OCI-M2 (cell line): ENCODE results near the gene PYGB.

Experiments used
- DNase-seq: peaks from one replicate; lab custom pipeline; 2025; ENCODE audit not compliant: unreplicated experiment; lab: John Stamatoyannopoulos, UW

Gene PYGB

GRCh38 chr20:25269057-25269832 is 21.4 kb downstream of the PYGB start:
- no peak for DNase-seq

- no peak for DNase-seq
These were observed 21.9 kb downstream of the PYGB start for GRCh38 chr20:25269833-25270170.

- DNase-seq = no peak
These were observed 23.0 kb downstream of the PYGB start for GRCh38 chr20:25270829-25271251.

GRCh38 chr20:25271486-25272222 is 23.8 kb downstream of the PYGB start:
- DNase-seq = no peak

- DNase-seq = no peak
These were observed 24.5 kb downstream of the PYGB start for GRCh38 chr20:25272223-25273000.

DNA sequence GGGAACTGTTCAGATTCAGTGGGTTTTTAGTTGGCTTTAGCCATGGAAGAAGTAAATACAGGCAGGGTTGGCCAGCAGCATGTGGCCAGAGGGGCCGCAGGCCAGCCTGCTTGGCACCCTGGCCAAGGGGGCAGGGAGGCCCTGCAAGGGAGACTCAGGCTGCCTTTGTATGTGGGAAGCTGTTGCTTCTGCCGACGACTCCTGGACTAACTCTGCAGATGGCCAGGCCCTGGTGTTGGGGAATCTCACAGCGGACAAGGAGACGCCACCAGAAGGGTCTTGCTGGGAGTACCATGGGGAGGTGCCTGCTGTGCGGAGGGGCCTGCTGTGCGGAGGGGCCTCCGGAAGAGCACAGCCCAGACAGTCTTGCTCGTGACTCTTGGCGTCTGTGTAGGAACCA is 25.2 kb downstream of the PYGB start:
- no peak for DNase-seq

DNA sequence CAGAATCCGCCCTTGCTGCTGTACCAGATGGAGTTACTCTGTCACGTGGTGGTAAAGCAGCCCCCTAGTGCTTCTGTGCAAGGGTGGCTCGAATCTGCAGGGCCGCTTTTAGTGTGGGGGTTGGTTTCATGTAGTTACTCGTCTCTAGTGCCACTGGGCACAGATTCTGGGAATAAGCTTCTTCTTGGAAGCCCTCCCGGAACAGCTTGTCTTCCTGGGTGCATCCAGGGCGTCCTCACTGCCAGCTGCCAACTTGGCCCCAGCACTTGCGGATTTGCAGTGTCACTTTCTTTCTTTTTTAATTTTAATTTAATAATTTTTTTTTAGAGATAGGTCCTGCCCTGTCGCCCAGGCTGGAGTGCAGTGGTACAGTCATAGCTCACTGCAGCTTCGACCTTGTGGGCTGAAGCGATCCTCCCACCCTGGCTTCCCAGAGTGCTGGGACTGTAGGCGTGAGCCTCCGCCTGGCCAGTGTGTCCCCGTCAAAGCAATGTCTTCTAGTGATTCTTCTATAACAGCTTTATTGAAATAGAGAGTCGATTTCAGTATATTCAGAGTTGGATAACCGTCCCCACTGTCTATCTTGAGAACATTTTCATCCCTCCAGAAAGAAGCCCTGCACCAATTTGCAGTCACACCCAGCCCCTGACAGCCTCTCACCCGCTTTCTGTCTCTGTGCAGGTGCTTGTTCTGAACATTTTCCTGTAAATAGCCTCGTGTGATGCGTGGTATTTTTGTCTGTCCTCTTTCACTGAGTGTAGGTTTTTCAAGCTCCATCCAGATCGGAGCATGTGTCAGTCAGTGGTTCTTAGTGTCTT is 25.9 kb downstream of the PYGB start:
- no peak for DNase-seq

GRCh38 chr20:25274481-25274880 is 26.6 kb downstream of the PYGB start:
- no peak for DNase-seq

DNA sequence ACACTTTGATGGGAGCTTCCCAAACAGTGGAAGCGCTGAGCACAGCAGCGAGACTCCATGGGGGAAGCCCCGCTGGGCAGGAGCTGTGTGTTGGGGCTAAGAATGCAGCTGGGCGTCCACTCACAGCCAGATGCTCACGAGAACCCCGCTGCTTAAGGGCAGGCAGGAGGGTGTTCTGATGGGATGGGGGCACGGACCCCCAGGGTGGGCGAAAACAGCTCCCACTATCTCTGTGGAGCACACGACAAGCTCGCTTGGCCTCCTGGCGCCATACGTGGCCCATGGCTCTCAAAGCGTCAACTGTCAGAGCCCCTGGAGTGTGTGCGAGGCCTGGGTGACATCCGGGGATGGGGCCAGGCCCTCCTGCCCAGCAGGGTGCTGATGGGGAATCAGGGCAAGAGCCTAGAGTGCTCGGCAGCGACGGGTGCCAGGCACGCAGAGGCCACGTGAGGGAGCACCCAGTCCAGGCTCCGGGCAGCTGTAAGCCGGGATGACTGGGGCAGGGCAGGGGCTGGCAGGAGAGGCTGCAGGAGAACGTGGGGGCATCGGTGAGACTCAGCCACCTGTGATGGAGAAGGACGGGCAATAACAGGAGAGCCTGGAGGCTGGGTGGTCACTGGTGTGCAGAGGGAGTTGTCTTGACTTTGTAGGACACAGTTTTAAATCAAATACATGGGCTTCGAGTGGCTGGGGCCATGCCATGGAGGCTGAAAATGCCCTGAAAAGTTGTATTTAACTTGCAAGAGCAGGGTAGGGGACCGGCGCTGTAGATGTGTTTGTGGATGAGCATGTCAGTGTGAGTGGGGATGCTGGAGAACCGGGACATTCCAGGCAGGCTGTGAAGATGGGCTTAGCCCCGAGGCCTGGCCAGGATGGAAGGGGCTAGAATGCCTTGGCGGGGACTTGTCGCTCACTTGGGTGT is 27.3 kb downstream of the PYGB start:
- no peak for DNase-seq

DNA sequence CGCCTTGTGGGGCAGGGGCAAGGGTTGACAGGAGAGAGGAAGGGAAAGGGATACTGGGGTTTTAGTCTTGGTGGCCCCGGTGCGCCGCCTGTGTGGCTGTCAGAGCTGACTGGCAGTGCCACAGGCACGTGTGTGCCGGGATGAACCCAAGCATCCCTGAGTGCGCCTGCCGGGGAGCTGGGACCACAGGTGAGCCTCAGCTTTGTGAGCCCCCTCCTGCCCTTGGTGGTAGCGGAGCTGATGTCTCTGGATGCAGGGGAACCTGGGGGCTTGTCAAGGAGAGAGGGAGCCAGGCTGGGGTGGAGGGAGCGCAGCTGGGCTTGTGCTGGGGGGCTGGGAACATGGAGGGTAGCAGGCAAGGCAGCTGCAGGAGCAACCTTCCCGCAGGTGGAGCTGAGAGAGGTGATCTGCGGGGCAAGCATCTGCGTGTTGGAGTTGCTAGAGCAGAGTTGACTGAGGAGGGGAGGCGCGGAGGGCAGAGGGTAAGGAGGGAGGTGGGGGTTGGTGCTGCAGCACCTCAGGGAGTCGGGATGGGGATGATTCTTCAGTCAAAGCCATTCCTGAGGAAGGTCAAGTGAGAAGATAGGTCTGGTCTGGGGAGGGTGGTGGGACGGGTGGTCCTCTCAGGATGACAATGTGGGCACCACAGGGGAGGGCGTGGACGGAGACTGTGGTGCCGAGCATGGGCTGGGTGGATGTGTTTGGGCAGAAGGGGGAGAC is 28.1 kb downstream of the PYGB start:
- no peak for DNase-seq

DNA sequence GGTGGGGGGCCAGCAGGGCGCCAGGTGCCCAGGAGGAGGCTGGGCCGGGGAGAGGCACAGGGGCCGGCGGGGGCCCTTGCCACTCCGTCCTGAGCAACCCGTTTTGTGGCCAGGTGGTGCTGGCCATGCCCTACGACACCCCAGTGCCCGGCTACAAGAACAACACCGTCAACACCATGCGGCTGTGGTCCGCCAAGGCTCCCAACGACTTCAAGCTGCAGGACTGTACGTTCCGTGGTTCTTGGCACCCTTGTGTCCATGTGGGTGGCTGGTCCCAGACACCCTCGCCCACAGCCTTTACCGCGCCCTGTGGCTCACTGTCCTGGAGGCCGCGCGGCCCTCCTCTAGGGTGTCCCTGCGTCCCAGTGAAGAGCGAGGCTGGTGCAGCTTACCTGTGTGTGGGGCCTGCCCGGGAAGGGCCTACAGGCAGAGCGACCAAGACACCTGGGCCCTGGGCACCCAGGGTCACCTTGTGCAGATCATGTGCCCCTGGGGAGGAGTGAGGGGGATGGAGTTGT is 28.7 kb downstream of the PYGB start:
- DNase-seq = no peak

DNA sequence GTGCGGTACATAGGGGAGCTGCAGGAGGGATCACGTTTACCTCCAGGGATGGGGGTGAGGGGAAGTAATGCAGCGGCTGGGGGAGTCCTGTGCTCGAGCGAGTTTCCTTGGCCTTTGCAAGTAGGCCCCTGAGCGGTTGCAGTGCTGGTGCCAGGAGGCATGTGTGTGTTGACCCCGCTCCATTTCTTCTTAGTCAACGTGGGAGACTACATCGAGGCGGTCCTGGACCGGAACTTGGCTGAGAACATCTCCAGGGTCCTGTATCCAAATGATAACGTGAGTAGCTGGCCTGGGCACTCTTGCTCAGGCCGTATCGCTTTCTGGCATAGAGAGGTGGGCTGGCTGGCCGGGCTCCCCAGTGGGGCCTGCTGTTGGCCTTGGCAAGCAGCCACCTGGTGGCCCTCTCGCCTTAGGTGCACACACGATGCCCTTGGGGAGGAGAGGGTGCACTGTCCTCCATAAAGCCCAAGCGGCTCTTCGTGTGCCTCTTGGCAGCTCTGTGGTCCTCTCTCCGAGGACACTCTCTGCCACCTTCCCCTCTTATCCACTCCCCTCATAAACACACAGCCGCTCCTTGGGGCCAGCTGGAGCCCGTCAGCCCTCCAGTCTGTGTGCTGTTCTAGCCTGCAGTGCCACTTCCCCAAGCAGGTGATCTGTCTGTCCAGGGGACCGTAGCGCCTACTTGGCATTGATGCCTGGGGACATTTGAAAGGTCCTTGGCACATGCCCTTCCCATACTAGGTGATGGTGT is 29.3 kb downstream of the PYGB start:
- no peak for DNase-seq

DNA sequence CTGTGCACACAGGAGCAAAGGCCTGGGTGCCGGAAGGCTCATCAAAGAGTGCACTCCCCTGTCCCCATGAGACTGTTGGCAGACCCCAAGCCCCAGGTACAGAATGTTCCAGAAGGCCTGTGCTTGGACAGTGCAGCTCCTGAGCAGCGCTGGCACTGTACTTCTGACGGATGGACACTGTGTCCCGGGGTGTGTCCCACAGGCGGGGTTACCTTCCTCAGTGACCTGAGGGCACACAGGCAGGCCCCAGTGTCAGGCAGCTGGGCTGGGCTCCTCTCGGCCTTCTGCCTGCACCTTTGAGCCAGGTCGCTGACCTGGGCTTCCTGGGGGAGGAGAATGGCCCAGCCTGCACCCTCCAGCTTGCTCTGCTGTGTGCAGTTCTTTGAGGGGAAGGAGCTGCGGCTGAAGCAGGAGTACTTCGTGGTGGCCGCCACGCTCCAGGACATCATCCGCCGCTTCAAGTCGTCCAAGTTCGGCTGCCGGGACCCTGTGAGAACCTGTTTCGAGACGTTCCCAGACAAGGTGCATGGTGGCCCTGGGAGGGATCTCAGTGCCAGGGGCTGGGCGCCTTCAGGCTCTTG is 30.1 kb downstream of the PYGB start:
- DNase-seq = no peak

DNA sequence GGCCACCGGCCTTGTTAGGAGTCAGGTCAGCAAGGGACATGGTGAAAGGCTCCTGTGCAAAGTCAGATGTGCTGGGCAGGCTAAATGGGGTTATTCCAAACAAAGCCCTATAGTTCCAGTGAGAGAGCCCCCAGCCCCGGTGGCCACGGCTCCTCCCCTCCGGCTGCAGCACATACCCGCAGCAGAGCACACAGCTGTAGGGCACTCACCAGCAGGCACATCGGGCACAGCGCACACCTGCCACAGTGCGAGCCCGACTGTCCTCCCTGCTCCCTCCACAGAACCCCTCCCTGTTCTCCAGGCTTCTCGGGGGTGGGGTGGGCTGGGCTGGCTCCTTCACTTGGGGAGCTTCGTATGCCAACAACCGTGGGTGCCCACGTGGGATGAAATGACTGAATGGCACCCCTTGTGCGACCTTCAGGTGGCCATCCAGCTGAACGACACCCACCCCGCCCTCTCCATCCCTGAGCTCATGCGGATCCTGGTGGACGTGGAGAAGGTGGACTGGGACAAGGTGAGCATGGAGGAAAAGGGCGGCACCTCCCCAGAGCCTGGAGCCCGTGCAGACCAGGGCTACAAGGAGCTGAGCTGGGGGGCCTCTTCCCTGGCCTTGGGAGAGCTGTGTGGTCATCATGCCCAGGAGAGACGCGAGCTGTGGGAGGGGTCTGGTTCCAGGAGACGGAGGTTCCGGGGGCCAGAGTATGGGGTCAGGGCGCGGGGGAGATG is 30.9 kb downstream of the PYGB start:
- no peak for DNase-seq

GRCh38 chr20:25279403-25279802 is 31.5 kb downstream of the PYGB start:
- DNase-seq = no peak

GRCh38 chr20:25280051-25280573 is 32.2 kb downstream of the PYGB start:
- DNase-seq = no peak
